ENCODE results near the gene PLEKHG1.

PLEKHG1 gene

DNA sequence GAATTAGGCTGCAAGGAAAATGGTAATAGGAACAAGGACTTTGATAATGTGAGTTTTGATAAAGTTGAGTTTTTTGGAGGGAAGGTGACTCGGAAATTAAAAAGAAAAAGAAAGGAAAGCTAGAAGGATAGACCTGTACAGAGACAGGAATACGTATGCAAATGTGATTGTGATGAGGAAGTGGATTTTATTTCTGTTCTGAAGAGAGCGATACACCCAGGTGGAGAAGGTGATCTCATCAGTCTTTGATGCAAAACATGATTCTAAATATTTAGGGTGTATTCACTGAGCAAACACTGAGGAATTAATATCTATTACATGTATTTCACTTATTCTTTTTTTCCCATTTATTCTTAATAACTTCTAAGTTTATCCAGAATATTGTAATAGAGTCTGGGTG is 9.2 kb upstream of the PLEKHG1 start:
- no peak for DNase-seq

DNA sequence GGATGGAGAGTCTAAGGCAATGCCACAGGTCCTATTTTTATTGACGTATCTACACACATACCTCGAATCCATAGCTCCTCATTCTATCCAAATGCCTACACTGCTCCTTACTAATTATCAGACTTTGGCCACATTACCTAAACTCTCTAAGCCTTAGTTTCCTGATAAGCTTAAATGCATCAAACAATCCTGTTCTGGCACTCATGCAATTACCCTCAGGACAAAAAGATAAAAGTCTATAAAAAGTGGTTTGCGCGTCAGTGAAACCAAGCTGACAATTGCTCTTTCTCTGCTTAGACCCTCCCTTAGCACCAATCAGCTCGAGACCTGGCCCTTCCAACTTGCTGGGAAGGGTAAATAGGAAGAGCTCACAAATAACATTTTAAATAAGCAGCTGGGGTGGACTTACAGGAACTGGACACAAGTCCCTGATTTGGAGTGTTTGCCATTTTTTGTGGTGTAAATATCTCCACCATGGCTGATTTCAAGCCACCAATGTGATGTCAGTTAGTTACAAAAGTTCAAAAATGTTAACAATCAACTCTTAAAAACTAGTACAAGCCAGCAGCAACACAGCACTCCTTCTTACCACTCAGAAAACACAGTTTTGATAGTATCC is 7.2 kb upstream of the PLEKHG1 start:
- no peak for DNase-seq

DNA sequence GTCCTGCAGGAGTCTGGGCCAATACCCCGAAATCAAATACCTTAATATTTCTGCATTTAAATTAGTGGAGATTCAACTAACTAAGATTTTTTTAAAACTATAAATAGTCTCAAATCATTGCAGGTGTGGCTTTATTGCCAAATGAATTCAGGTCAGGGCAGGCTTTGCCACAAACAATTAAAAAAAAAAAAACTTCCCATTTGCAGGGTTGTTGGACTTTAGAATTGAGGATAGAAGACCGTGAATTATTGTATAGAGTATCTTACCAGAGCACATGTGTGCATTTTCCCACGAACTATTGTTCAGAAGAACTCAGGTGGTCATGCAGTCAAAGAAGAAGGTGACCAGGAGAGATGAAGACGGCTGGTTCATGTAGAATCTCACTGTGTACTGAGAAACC is 6.6 kb upstream of the PLEKHG1 start:
- no peak for DNase-seq

DNA sequence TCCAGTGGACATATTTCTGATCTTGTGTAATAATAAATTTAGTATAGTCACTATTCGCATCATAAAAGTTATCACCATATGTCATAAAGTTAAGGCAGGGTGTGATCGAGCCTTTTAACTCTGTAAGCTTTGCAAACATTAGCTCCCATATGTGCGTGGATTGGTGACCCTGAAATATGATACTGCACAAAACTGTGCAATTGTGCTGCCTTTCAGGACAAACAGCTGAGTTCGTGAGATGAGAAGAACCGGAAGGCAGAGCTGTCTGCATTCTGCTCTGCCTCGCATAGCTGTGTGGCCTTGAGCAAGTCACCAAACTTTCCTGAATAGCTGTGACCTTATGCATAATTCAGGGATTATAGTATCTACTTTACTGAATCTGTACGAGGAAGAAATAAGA is 3.2 kb upstream of the PLEKHG1 start:
- no peak for DNase-seq

DNA sequence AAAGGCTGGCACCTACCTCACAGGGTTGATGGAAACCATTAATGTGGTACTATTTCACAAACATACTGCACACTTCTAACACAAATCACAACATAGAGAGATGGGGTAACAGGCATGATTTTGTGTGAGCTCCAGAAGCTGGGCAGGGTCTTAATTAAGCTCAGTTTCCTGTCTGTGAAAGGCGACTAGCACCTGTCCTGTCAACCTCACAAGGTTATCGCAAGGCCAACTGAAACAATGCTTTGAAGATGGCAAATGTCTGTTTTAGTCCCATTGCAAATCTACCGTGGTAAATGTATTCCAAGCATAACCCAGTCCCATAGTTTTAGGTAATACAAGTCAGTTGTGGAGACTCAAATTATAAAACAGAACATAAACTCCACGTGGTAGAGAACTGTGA is 1.3 kb upstream of the PLEKHG1 start:
- no peak for DNase-seq

DNA sequence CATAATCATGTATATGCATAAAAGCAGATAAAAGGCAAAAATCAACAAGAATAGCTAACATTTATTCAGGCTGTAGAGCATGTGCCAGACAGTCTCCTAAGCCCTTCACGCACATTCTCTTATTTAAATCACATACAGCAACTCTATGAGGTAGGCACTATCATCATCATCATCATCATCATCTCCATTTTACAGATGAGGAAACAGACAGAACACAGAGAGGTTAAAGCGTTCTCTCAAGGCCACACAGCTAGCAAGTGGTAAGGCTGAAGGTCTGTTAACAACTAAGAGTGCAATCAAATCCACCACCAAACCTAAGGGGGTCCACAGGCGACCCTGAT is 857 bp upstream of the PLEKHG1 start:
- no peak for DNase-seq

DNA sequence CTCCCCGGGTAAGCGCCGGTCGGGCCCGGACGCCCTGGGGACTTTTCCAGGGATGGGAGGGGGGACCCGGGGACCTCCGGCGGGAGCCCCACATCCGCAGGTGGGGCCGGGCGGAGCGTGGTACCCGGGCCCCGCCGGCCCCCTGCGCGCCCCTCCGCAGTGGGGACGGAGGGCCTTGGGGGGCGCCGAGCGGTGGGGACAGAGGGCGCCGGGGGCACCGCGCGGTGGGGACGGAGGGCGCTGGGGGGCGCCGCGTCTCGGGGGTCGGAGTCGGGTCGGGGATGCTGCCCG is 270 bp downstream of the PLEKHG1 start:
- no peak for DNase-seq

DNA sequence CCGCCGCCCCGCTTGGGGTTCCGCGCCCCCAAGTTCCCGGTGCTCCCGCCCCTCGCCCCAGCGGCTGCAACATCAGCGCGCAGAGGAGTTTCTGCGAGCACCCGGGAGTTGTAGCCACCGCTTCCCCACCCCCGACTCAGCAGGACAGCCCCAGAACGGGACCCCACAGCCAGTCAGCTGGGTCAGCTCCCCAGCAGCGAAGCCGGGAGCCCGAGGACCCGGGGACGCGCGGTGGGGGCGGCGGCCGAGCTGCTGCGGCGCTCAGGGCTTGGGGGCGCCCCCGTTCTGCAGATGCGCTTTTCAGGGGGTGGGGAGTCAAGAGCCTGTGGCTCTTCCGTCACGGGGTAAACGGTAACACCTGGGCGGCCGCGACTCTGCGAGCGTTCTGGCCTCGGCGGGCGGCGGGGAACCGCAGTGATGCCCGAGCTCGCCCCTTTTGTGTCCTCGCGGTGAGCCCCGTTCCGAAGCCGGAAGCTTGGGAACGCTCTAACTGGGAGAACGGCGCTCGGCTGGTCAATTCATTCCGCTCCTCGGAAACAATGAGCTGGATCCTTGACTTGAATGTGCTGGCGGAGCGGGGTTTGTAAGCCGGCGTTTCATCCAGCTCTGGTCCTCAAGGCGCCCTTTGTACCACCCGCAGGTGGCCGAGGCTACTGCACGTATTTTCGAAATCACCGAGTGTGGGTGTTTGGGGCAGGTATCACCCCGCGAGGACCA is 774 bp downstream of the PLEKHG1 start:
- peak; percentile 93 for DNase-seq

DNA sequence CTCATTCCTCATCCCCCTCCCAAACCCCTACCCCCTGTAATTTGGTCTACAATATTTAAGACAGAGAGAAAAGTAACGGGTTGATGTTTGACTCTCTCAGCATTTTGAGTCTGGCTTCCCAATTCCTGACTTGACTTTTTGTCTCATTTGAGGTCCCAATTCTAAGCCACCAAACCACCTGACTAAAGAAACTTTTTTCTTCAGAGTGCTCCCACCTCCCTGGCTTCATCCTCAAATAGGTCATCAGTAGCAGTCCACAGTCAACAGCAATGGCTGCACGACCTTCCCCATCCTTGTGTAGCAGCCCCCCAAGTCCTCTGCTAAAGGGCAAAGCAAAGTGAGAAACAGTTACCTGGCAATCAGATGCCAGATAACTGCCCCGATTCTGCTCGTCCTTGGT is 1.8 kb downstream of the PLEKHG1 start:
- DNase-seq = no peak

DNA sequence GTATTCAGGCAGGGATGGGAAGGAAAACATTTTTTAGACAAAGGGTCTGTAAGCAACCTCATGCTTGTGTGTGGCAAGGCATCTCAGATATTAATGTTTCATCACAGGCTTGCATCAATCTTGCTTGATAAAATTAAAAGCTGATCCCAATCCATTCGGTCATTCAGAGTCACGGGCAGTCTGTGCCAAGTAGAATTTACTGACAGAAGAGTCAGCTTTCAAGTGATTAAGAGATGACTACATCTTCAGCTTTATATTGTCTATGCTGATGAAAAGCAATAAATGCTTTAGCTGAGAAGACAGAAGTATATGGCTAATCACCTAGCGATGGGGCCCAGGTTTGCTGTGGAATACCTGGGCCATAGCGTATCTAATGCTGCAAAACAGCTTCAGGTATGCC is 3.5 kb downstream of the PLEKHG1 start:
- no peak for DNase-seq

DNA sequence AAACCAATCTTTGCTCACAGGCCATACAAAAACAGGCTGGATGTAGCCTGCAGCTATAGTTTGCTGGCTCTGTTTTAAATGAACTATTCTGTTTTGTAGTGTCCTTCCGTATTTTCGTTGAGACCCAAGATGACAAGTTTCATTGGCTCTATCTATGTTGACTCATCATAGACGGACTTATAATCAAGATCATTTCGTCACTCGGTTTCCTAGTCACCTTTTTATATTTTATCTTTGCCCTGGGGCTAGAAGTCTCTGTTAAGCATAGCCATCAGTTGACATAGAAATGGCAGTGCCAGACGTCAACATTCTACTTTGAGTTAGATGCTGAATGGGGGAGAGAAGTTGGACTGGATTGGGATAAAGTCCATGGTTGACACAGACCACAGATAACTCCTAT is 4.8 kb downstream of the PLEKHG1 start:
- DNase-seq = no peak

DNA sequence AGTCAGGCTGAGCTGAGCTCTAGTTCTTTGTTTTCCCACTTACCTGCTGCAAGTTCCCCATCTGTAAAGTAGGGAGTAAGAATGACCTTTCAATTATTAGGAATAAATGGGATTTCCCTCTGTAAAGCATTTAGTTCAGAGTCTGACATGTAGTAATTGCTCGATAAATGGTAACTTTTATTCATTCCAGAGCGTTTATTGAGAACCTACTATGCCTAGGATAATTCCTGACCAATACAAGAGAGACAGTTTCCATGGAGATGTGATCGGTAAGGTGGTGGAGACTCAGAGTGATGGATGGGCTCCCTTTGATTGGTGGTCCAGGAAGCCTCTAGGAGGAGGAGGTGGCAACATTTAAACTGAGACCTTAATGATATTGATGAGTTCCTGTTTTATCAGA is 5.6 kb downstream of the PLEKHG1 start:
- DNase-seq = no peak

DNA sequence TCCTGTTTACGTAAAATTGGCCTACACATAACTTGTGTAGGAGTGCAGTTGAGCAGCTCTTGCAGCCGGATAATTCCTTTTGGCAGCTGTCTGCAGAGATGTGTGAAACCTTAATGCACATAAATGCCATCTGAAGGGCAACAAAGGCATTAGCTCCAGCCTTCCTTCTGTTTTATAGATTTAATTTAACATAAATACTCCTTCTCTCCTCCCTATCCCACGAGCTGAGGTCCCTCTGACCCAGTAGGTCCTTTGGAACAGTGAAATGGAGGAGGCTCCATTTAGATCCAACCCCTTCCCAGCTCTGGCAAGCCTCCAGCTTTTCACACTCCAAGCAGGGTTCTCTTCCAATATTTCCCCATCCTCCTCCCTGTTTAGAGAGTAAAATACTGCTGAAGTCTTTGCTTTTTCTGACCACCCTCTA is 6.5 kb downstream of the PLEKHG1 start:
- peak; percentile 86 for DNase-seq

DNA sequence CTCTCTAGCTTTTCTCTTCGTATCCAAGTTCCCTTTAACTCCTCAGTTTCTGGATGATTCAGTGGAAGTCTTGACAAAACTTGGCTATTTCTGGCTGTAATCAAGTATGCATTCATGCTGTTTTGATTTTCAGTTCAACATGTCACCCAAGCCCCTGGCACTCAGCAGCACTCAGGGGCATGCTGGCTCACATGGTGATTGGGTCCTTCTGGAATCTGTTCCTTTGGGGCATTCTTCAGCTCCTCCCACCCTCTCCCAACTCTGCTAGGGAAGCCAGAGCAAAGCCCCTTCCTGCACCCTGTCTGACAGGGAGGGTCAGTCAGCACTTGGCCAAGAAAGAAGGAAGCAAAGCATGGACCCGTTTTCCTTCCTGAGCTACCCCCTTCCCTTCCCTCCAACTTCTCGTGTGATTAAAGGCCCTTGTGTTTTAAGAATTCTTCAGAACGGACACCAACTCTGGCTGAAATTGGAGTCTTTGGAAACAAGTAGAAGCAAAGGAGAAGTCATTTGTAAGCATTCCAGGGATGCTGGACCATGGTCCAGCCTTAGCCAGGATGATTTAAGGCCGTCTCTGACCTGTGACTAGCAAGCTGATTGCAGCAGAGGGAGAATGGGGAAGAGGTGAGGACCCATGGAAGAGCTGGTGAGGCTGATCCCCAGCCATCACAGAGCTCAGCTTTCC is 7.1 kb downstream of the PLEKHG1 start:
- no peak for DNase-seq

DNA sequence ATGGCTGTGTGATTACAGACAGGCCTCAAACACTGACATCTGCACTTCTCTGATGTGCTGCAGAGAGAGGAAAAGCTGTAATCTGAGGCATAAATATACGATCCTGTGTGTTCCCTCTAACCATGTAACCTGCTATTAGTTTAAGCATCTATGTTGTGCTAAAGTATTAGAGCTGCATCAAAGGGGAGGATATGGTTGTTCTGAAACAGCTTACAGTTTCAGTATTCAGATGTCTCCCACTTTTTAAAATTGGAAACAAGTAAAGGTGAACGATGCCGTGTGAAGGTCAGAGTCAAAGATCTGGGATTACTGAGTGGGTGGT is 7.6 kb downstream of the PLEKHG1 start:
- DNase-seq = no peak

DNA sequence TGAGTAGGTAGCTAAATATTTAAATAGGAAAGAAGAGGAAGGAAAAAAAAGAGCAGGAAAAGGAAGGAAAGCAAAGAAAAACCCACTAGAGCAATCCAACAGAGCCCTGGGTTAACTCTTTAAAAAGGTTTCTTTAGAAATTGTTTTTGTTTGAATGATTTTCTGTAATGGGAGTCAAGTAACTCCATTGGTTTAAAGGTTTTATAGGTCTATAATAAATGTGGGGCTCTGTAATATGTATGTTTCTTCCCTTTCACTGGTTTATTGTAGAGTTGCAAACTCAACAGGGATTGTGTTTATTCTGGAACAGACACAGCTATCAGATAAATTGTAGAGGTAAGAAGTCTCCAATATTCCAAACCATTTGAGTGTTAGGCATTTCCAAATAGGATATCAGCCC is 10.9 kb downstream of the PLEKHG1 start:
- no peak for DNase-seq

DNA sequence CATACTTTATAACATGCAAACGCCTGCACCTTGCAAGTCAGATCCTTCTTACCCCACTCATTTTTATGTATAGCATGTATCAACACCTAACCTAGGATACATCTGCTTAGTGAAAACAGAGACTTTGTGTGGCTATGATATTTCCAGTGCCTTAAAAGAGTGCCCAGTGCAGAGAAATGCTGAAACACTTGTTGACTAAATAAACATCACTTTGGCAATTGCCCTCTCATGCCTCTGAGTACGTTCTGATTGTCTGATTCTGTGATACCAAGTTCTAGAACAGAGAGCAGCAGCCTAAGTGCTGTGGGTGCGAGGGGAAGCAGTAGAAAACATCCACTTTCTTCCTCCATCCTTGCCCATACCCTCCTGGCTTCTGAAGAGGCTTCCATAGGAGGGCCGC is 13.6 kb downstream of the PLEKHG1 start:
- no peak for DNase-seq

DNA sequence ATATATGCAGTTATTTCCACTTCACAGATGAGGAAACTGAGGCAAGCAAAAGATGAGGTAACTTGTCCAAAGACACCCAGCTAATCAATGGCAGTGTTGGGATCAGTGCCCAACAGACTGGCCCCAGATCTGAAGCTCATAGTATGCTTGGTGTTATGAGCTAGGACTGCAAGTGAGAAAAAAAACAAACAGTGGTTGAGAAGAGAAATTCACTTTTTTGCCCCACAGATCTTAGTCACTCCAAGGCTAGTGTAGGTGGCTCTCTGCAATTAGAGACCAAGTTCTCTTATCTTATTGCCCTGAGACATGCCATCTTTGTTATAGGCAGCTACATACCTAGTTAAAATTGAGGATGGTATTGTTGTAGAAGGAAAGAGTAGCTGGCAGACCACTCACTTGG is 16.3 kb downstream of the PLEKHG1 start:
- DNase-seq = no peak

DNA sequence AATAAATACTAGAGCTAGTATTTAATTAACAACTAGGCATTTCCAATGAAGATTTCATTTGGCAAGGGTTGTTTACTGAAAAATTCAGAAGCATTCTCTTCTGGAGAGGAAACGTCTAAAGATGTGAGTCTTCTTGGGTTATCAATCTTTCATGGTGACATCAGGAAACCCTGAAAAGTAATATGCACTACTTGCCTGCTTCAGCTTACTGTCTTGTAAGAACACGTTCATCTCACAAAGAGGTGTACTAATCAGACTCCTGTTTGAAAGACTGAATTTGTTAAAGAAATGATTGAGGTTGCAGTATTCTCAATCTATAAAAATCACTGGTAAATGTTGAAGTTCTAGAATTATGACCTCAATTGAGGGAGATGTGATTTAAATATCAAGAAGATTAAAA is 16.9 kb downstream of the PLEKHG1 start:
- DNase-seq = no peak

DNA sequence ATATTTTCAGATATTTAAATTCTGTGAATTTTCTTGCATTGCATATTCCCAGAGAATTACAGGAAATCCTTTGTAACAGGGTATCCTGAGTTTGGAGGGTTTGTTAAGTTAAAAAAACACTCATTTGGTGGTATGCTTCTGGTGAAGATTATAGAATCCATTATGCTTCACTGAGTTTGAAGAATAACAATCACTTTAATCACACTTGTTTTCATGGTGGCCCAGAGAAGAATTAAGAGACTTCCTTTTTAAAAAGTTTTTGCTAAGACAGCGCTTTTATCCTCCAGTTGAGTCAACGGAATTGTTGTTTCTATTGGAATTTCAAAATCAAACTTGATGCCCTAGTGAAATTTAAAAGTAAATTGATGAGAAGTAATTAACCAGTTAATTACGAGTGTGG is 17.4 kb downstream of the PLEKHG1 start:
- DNase-seq = peak; percentile 74

DNA sequence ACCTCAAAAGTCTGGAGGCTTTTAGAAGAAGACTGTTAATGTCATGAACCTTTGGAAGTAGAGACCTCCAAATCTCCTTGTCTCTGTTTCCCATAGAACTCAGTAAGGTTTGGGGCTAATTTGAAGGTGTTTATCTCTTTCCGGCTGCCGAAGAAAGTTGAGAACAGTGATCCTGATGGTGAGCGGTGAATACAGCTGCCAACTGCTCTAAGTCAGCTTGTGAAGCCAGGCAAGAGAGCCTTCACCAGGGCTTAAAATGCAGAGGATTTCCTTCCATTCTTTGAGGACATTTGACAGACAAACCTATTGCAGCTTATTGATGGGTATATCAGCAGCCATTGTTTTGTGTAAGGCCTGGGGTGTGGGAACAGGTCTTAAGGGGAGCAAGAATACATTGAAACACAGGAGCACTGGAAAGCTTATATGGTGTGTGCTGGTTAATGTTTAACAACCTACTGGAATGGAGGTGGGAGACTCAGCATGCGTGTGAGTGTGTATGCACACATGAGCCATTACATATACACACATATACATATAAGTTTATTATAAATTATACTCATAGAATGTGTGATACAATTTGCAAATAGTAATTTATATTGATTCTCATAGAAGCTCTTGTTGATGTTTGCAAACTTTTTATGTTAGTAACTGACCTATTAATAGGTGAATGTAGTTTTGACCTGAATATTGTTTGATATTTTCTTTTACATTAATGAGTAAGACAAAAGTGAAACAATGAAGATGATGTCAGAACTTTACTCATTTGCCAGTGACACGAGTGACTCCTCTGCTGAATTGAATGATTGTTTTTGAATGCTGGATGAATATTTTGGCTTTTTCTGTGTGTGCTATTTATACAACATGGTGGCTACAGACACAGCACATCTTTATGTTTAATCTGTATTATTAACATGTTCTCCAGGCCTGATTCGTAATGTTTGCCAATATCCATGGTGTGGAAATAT is 18.1 kb downstream of the PLEKHG1 start:
- peak; percentile 78 for DNase-seq

DNA sequence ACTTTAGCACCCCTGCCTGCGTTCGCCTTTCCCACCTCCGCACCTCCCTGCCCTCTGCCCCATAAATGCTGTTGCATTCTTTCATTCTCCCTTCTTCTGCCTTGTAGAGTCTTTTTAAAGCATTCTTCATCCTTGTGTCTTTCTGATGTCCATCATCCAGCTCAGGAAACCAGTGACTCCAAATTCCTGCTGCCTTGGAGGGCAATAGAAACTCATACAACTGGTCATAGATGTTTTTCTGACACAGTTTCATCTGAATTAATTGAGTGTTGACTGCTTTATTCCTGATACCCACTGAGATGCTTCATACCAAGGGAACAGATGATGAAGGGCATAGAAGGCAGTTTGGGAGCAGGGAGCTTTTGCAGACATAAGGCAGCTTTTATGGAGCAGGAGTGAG is 19.6 kb downstream of the PLEKHG1 start:
- DNase-seq = no peak

DNA sequence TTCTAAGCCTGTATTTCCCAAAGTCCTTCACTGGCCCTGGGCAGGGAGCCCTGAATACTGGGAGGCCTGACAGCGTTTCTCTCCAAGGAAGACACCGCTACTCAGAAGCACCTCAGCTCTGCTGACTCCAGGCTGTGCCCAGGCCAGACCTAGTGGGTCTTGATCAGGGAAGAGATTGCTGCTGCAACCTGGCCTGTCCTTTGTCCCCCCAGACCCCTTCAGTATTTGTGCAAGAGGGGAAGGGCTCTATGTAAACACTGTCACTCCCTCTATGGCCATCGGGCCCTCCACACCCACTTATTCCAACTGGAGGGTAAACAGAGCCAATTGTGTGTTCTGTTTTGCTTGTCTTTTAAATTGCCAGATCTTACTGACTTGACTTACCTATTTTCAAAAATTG is 20.6 kb downstream of the PLEKHG1 start:
- DNase-seq = no peak

DNA sequence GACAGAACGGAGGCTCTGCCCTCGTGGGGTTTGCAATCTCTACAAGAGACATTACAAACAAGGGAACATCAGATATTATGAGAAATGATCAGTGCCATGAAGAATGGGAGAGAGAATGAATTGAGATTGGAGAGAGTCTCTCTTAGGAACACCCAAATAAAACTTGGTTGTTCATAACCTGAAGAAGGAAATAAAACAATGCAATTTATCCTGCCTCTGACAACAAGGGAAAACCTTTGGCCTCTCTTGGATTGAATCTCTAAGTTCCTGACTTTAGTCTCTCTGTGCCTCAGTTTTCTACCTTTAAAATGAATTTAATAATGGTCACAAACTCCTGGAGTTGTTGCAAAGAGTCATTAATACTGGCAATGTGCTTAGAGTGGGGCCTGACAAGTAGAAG is 21.1 kb downstream of the PLEKHG1 start:
- DNase-seq = no peak

All from retina (tissue), 1 donor.